UCSD-AML1 (cell line): ENCODE measurements around the gene SLX9.

Source experiments
- DNase-seq: peaks from one replicate; lab custom pipeline; 2025; ENCODE audit not compliant: unreplicated experiment; lab: John Stamatoyannopoulos, UW

Gene SLX9

DNA sequence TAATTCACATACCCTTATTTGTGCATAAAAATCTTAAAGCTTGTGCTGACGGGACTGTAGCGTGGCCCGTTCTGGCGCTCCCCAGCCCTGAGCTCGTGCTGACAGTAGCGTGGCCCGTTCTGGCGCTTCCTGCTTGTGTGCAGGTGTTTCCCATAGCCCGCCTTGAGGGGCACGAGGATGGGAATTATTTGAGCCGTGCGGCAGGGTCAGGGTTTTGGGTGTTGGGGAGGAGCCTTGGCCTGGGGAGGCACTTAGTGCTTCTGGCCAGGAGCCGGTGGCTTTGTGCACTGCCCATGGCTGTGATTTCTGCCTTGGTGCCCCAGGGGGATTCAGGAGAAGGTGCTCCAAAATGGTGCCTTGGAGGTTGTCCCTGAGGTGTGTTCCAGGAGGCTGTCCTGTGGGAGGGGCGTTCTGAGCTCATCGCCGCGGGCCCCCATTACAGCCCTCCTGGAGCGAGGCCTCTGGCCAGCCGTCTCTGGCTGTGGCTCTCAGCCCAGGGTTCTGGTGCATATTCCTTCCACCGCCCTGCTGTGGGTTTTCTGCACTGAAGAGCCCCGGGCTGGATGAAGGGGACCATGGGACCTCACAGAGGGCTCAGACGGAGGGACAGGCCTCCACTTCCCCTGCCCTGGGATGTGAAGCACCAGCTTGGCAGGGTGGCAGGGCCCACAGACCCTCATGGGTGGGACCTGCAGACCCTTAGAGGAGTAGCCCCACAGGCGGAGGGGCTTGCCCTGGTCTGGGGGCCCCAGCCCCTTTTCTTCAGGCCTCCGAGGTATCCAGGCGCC lies 6.6 kb downstream of the SLX9 start:
- DNase-seq, result no peak

- DNase-seq, result no peak
These were observed 7.5 kb downstream of the SLX9 start for GRCh38 chr21:44947111-44947929.

- DNase-seq, result no peak
These were observed 8.1 kb downstream of the SLX9 start for GRCh38 chr21:44947930-44948331.

- DNase-seq, result no peak
These were observed 8.7 kb downstream of the SLX9 start for GRCh38 chr21:44948426-44949120.

- DNase-seq, result no peak
These were observed 9.4 kb downstream of the SLX9 start for GRCh38 chr21:44949161-44949778.

DNA sequence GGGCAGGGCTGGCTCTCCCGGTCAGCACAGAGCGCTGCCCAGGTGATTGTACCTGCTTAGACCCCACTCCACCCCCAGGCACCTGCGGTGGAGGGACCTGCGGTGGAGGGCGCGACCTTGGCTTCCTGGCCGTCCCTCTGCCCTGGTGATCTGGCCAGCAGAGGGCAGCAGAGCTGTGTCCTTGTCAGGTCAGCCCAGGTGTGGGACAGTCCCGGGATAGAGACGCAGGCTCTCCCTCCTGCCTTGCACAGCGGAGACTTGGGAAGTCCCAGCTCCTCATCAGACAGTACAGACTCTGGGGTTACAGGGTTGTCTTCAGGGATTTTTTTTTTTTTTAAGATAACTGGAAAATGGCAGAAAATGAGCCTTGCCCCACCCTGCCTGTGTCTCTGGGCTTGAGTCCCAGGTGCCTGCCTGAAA lies 10.0 kb downstream of the SLX9 start:
- peak; percentile 53 for DNase-seq

- no peak for DNase-seq
These were observed 10.5 kb downstream of the SLX9 start for GRCh38 chr21:44950351-44950750.

GRCh38 chr21:44951186-44951915 lies 11.5 kb downstream of the SLX9 start:
- no peak for DNase-seq

- DNase-seq, result no peak
These were observed 12.5 kb downstream of the SLX9 start for GRCh38 chr21:44952116-44952928.

DNA sequence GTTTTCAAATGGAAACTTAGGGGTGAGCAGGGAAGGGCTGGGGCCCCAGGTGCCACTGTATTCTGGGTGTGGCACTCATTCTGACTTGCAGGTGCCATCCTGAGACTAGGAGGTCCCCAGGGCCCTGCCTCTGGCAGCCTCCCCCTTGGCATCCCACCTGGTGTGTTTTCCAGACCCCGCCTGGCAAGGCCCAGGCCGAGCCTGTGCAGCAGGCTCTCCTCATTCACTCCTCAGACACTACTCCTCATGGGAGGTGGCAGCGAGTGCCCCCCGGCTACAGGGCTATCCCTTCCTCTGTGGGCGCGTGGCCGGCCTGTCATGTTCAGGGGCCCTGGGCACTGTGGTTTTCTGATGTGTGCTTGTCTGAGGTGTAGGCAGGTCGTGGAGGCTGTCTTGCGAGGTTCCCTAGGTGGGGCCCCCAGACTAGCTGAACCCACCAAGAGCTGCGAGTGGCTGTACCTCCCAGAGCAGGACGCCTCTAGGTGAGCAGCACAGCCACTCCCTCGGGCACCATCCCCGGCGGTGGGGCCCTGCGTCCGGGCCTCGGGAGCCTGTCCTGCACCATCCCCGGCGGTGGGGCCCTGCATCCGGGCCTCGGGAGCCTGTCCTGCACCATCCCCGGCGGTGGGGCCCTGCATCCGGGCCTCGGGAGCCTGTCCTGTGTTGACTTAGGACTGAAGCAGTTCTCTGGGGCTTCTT lies 13.2 kb downstream of the SLX9 start:
- no peak for DNase-seq

- DNase-seq, result no peak
These were observed 13.8 kb downstream of the SLX9 start for GRCh38 chr21:44953628-44954021.

DNA sequence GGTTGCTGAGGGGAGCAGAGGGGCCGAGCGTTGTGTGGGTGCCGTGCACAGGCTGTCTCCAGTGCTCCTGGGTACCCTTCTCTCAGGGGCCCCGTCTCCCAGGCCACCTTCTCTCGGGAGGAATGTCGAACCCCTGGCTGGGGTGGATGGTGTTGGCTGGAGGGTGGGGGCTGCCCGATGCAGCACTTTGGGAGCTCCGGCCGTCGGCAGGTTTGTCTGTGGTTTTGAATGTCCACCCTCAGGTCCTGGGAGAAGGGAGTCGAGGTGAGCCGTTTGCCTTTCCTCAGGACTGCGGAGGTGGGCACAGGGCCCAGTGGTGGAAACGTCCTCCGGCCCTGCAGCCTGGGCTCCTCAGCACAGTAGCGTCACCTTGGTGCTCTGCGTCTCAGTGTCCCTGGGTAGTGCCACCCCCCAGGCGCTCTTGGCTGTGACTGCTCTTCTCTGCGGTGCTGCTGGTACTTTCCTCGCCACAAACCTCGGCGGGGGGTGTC lies 14.5 kb downstream of the SLX9 start:
- DNase-seq, result no peak

GRCh38 chr21:44955141-44955797 lies 15.4 kb downstream of the SLX9 start:
- no peak for DNase-seq

GRCh38 chr21:44955798-44956175 lies 16.0 kb downstream of the SLX9 start:
- DNase-seq, result no peak

GRCh38 chr21:44956356-44957046 lies 16.7 kb downstream of the SLX9 start:
- DNase-seq, result no peak

DNA sequence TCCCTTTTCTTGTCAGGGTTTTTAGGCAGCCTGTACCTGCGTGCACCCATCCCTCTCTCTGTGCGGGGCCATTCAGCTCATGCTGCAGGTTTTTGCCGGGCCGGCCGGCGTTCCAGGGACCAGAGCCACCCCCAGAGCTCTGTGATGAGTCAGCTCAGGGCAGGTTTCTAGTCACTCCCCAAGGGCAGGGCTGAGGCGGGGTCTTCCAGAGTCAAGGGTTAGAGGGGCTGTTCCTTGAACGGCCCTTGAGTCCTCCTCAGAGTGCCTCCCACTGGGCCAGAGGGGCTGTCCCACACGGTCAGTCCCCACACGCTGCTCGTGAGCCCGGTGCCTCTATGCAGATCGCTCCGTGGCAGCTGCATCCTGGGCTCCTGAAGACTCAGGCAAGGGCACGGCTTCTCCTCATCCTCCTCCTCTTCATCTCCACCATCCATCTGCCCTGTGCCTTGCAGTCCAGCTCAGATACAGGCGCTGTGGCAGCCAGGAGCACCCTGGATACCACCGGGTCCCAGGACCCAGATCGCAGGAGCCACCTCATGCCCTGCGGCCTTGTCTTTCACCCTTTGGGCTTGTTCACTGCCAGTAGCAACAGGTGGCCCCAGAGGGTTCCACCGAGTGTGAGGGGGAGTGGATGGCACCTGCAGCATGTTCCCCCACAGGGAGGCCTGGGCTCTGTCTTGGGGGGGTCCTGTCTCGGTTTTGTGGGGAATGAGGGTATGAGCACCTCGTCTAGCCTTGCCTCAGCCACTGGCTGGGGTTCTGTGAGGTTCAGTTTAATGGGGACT lies 17.4 kb downstream of the SLX9 start:
- no peak for DNase-seq

DNA sequence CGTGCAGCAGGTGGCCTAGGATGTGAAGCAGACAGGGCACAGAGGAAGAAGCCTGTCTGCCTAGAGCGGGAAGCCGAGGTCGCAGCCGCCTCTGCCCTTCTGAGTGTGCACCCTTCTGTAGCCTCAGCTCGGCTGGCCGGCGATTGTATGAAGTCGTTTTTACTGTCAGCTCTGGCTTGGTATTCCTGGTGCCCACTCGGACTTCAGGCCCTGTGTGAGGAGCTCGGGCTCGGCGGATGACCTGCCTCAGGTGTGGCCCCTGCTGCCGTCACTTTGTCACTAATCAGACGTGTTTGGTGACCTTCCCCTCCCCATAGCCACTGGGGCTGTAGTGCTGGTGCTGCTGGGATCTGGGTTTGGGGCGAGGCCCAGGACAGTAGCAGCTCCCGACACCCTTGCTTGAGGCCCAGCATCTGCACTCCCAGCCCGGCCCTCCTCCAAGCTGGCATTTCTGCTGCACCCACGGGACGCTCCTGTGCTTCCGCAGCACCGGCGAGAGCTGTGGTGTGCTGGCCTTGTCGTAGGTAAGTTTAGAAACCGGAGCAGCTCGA lies 18.1 kb downstream of the SLX9 start:
- DNase-seq, result no peak
